HepG2 (cell line): ENCODE data around the gene BEX3. TPM values are rescaled to one million over a fixed set of nuclear protein-coding genes. Genes with fewer than 3 reads are reported as not detected.

Experiments
- ATAC-seq: fragments of 200-7000 bp; cut with Tn5 transposase; 3 replicates; pipeline ENCODE4 v1.9.1; 2020; ENCODE audit warnings: mild to moderate bottlenecking, moderate library complexity
- BruUV-seq: library from RNA; stranded (reverse); fragments of 400-500 nt; replicated peaks from 2 replicates; lab custom pipeline; 2021; lab: Mats Ljungman, UMichigan
- CTCF ChIA-PET: fragments of 300-600 bp; formaldehyde crosslinking; extraction: SDS; loops from one replicate; lab custom pipeline; 2021; ENCODE audit warnings: low total read pairs, inconsistent platforms, low intra/inter-chr PET ratio; lab: Yijun Ruan, JAX
- POLR2A ChIA-PET: fragments of 350-600 bp; sonication (Branson Sonifier 250); formaldehyde crosslinking; loops from one replicate; lab custom pipeline; 2020; ENCODE audit warnings: antibody characterized with exemption, inconsistent platforms; lab: Yijun Ruan, JAX
- DNase-seq: peaks from one replicate; pipeline ENCODE4 v3.0.0-alpha.2; 2015; ENCODE audit warnings: low spot score
- FAIRE-seq: peaks from 3 replicates; lab custom pipeline; 2011; peaks lifted over from hg19 to GRCh38; lab: Jason Lieb, UNC
- H2AFZ ChIP-seq: one replicate; pipeline ENCODE4 v1.6.1; 2011; ENCODE audit warnings: low read length, inconsistent platforms
- H3K27ac ChIP-seq: fragments of 300-600 bp; 3 replicates; pipeline ENCODE4 v1.8.0; 2011; ENCODE audit warnings: mixed run types, mild to moderate bottlenecking, mixed read lengths, low read length, inconsistent platforms; ENCODE audit not compliant: insufficient read depth; ENCODE audit errors: extremely low read length
- H3K27me3 ChIP-seq, 2 experiments: fragments of 200-600 bp in 1 of 2; 2 replicates in 1 of 2; 3 replicates in 1 of 2; pipeline versions ENCODE4 v1.6.0 to v1.8.0; 2011; ENCODE audit warnings: low read length in 2 of 2, mild to moderate bottlenecking in 2 of 2, moderate library complexity in 2 of 2, inconsistent platforms in 1 of 2; ENCODE audit not compliant: insufficient read depth in 2 of 2, control insufficient read depth in 1 of 2
- H3K36me3 ChIP-seq, 2 experiments: fragments of 200-600 bp in 1 of 2; replicated peaks in 1 of 2; 2 replicates in 1 of 2; 3 replicates in 1 of 2; pipeline versions ENCODE4 v1.5.1 to v1.8.0; 2011; ENCODE audit warnings: low read length in 2 of 2, inconsistent platforms in 1 of 2; ENCODE audit not compliant: insufficient read depth in 2 of 2, control insufficient read depth in 1 of 2
- H3K4me1 ChIP-seq: 2 replicates; pipeline ENCODE4 v1.5.1; 2012; ENCODE audit warnings: low read length, inconsistent platforms; ENCODE audit not compliant: insufficient read depth
- H3K4me2 ChIP-seq: 2 replicates; pipeline ENCODE4 v1.6.0; 2011; ENCODE audit warnings: low read depth, low read length, inconsistent platforms
- H3K4me3 ChIP-seq, 3 experiments: fragments of 200-600 bp in 1 of 3; sonication (generic), shearing (Covaris generic) in 1 of 3; replicated peaks in 1 of 3; 2 replicates each; pipeline ENCODE4 v1.5.1; 2011 to 2016; ENCODE audit warnings: low read length in 3 of 3, inconsistent platforms in 2 of 3, low read depth in 2 of 3, mild to moderate bottlenecking in 2 of 3, control low read depth in 1 of 3, mixed read lengths in 1 of 3; ENCODE audit not compliant: insufficient read depth in 1 of 3
- H3K79me2 ChIP-seq: one replicate; pipeline ENCODE4 v1.6.1; 2011; ENCODE audit warnings: low read length, inconsistent platforms; ENCODE audit not compliant: insufficient read depth
- H3K9ac ChIP-seq: 2 replicates; pipeline ENCODE4 v1.6.0; 2011; ENCODE audit warnings: mild to moderate bottlenecking, low read depth, low read length, inconsistent platforms; ENCODE audit not compliant: insufficient read depth
- H3K9me3 ChIP-seq: 2 replicates; pipeline ENCODE4 v1.5.1; 2012; ENCODE audit warnings: mild to moderate bottlenecking, low read length
- H4K20me1 ChIP-seq: 2 replicates; pipeline ENCODE4 v1.6.0; 2011; ENCODE audit warnings: inconsistent platforms, mild to moderate bottlenecking, low read length, moderate library complexity; ENCODE audit not compliant: insufficient read depth
- HDAC2 ChIP-seq: sonication (generic); formaldehyde crosslinking; IDR thresholded peaks from 2 replicates; pipeline ENCODE4 v1.4.0; 2020; ENCODE audit warnings: missing genetic modification reagents
- NFATC3 ChIP-seq: sonication (generic); formaldehyde crosslinking; IDR thresholded peaks from 2 replicates; pipeline ENCODE4 v1.5.1; 2020; ENCODE audit warnings: mild to moderate bottlenecking, missing genetic modification reagents
- SIN3B ChIP-seq: fragments of 150-350 bp; IDR thresholded peaks from 2 replicates; pipeline ENCODE4 v1.6.1; 2014; ENCODE audit warnings: low read length
- ZFP62 ChIP-seq: sonication (generic); formaldehyde crosslinking; IDR thresholded peaks from 2 replicates; pipeline ENCODE4 v1.4.0; 2020; ENCODE audit warnings: missing genetic modification reagents
- ZNF292 ChIP-seq: sonication (generic); formaldehyde crosslinking; IDR thresholded peaks from 2 replicates; pipeline ENCODE4 v1.8.1; 2022; ENCODE audit warnings: mild to moderate bottlenecking, low read depth, missing genetic modification reagents, borderline replicate concordance
- WGBS: methylation state at CpG from one replicate; pipeline ENCODE4 v1.1.6; 2017; ENCODE audit warnings: low lambda C conversion rate; 5-methylcytosine and 5-hydroxymethylcytosine counted together
- in situ Hi-C: cut with HindIII; loops from 2 replicates; pipeline ENCODE4 v1.10.0; 2017; ENCODE audit warnings: low pct_unique_long_range_greater_than_20kb; ENCODE audit not compliant: extremely low pct_ligation_motif_present
- intact Hi-C: fragments of 100-400 bp; cut with micrococcal nuclease; formaldehyde crosslinking; loops from one replicate; pipeline ENCODE4 v1.10.0; 2022; ENCODE audit not compliant: unreplicated experiment
- polyA plus RNA-seq, 8 experiments: library from polyadenylated mRNA; depleted of rRNA in 3 of 8; stranded (reverse) in 7 of 8; unstranded in 1 of 8; fragments of >200 nt; fragmentation: Illumina TruSeq in 4 of 8; extraction: Trizol in 4 of 8; gene quantifications; 2 replicates each; pipeline versions ENCODE4 v1.2.1 to v1.2.3, GENCODE V29; 2011 to 2016; ENCODE audit warnings: low read depth in 4 of 8, missing spikeins in 1 of 8, mixed read lengths in 1 of 8; ENCODE audit not compliant: insufficient read depth in 1 of 8
- total RNA-seq, 5 experiments: library from RNA; depleted of rRNA; stranded (reverse); fragments of >200 nt; fragmentation: Illumina TruSeq; extraction: Trizol; gene quantifications; 2 replicates each; pipeline ENCODE4 v1.2.3, GENCODE V29; 2016; ENCODE audit warnings: low read depth in 1 of 5

BEX3 gene
- total and polyA plus RNA-seq, 2 of the 13 experiments (the other 11 are each of a cell fraction or from before 2014, with no cell fraction given) = 50.9 to 55.8 TPM

- Histone ChIP-seq H3K9me3 (no peaks in the 10 kb centered on the region), H3K27me3 (no peaks in the 10 kb centered on the region), H2AFZ (no peak overlapping the region), H3K4me1 (0 out of 2 replicates have a peak, but pooled peaks cover 6% of the 10 kb centered on the region), H3K4me3 (no peak overlapping the region), H4K20me1 (no peaks in the 10 kb centered on the region), H3K27ac (no peak overlapping the region), H3K79me2 (no peaks in the 10 kb centered on the region), H3K9ac (no peak overlapping the region), H3K36me3 (no peaks in the 10 kb centered on the region), H3K4me2 (no peak overlapping the region)
- no TSS peak for BruUV-seq
- 88% methylated on average over 2 of the region's 2 CpGs for WGBS
- DNase-seq (no peak), FAIRE-seq (no peak), ATAC-seq (no peak)
- CTCF ChIA-PET = no interaction called here
- intact Hi-C loops (no loop called here), in situ Hi-C loops (no loop called here)
- TF ChIP-seq ZNF292 = no peak
- POLR2A ChIA-PET = no interaction called here
Measured at GRCh38 chrX:103378990-103379389, 2.7 kb downstream of the BEX3 start.

GRCh38 chrX:103382877-103383276 lies 6.5 kb downstream of the BEX3 start:
- Histone ChIP-seq H3K4me3 (no peak overlapping the region), H3K27me3 (no peaks in the 10 kb centered on the region), H3K9ac (no peak overlapping the region), H3K36me3 (no peaks in the 10 kb centered on the region), H2AFZ (no peak overlapping the region), H4K20me1 (no peaks in the 10 kb centered on the region), H3K27ac (no peak overlapping the region), H3K79me2 (no peaks in the 10 kb centered on the region), H3K9me3 (no peaks in the 10 kb centered on the region), H3K4me1 (no peaks in the 10 kb centered on the region), H3K4me2 (no peak overlapping the region)
- DNase-seq (no peak), FAIRE-seq (no peak), ATAC-seq (no peak)
- ChIA-PET POLR2A (no interaction called here), CTCF (no interaction called here)
- 6% methylated on average over 1 of the region's 1 CpG for WGBS
- in situ Hi-C loops = no loop called here
- BruUV-seq = no TSS peak
- intact Hi-C loops = no loop called here
- no peak for TF ChIP-seq NFATC3
- no peak for TF ChIP-seq ZFP62 (CRISPR knock-in tag)
- TF ChIP-seq HDAC2 = no peak
- TF ChIP-seq SIN3B = no peak
